Kidney (tissue), 14 donors: ENCODE data around the gene XPA. TPM values are rescaled to one million over a fixed set of nuclear protein-coding genes. Genes with fewer than 3 reads are reported as not detected.

Experiments used
- DNase-seq, 5 donors: peaks; one replicate each; pipeline ENCODE4 v3.0.0-alpha.2; 2013 to 2020
- FAIRE-seq: peaks from 2 replicates; lab custom pipeline; 2012; peaks lifted over from hg19 to GRCh38; lab: Jason Lieb, UNC
- H3K27ac ChIP-seq, 2 donors: one replicate each; pipeline ENCODE4 v1.7.0; 2013; ENCODE audit warnings: low read depth in 2 of 2, low read length in 2 of 2, inconsistent platforms in 1 of 2
- H3K27me3 ChIP-seq: one replicate; pipeline ENCODE4 v1.7.1; 2013; ENCODE audit warnings: low read length, inconsistent platforms; ENCODE audit not compliant: control insufficient read depth, insufficient read depth
- H3K36me3 ChIP-seq, 3 donors: one replicate each; pipeline versions ENCODE4 v1.7.0 to v1.7.1; 2013; ENCODE audit warnings: low read length in 3 of 3, control low read depth in 1 of 3, inconsistent platforms in 1 of 3; ENCODE audit not compliant: insufficient read depth in 3 of 3, control insufficient read depth in 2 of 3
- H3K4me1 ChIP-seq, 3 donors: one replicate each; pipeline versions ENCODE4 v1.7.0 to v1.7.1; 2013; ENCODE audit warnings: low read length in 3 of 3, inconsistent platforms in 1 of 3, low read depth in 1 of 3; ENCODE audit not compliant: control insufficient read depth in 2 of 3, insufficient read depth in 2 of 3
- H3K4me3 ChIP-seq, 3 donors: one replicate each; pipeline versions ENCODE4 v1.7.0 to v1.8.1; 2013; ENCODE audit warnings: low read length in 3 of 3, control low read depth in 1 of 3, inconsistent platforms in 1 of 3
- H3K9ac ChIP-seq, 3 donors: one replicate each; pipeline versions ENCODE4 v1.7.0 to v1.7.1; 2013; ENCODE audit warnings: low read length in 3 of 3, control low read depth in 1 of 3, inconsistent platforms in 1 of 3
- H3K9me3 ChIP-seq, 3 donors: one replicate each; pipeline versions ENCODE4 v1.7.0 to v1.7.1; 2013; ENCODE audit warnings: low read length in 3 of 3, control low read depth in 1 of 3, inconsistent platforms in 1 of 3; ENCODE audit not compliant: control insufficient read depth in 2 of 3, insufficient read depth in 1 of 3
- CTCF ChIP-seq: IDR thresholded peaks from 3 replicates; pipeline ENCODE4 v1.5.1; 2012; ENCODE audit warnings: mild to moderate bottlenecking, moderate library complexity, borderline replicate concordance; ENCODE audit not compliant: insufficient read depth; ENCODE audit errors: extremely low read depth
- intact Hi-C: fragments of 100-400 bp; cut with DNase I; formaldehyde crosslinking; loops from one replicate; pipeline ENCODE4 v1.11.1; 2022
- polyA plus RNA-seq: library from polyadenylated mRNA; stranded (reverse); fragments of 350-450 nt; fragmentation: Illumina TruSeq; extraction: RNeasy Lipid Tissue Mini Kit (QIAGEN cat#74804); gene quantifications from one replicate; pipeline ENCODE4 v1.2.3, GENCODE V29; 2014; ENCODE audit warnings: low read depth, low replicate concordance; ENCODE audit not compliant: insufficient read depth
- total RNA-seq: library from RNA; stranded (reverse); fragmentation: NEBNext Ultra II Directional; extraction: Animal tissue kit (Norgen Biotek cat#: 25700); gene quantifications from one replicate; pipeline ENCODE4 v1.2.1, GENCODE V29; 2021
- donor health status: control.
- donor health status: control.
- donor health status: control.
- donor health status: control.
- donor health status: control.
- donor health status: DM: yes; HTN: yes; CAD: no.
- donor health status: Normal renal cell carcinoma (clear cell type).

Gene XPA
- total and polyA plus RNA-seq, 2 donors from 2014 or later, result 17.7 to 26.3 TPM

GRCh38 chr9:97630591-97630990 is 66.5 kb downstream of the XPA start:
- H3K4me1 ChIP-seq, result peaks cover 0 to 9% (median 8%) of the 10 kb centered on the region in 3 donors

GRCh38 chr9:97629156-97629555 is 68.0 kb downstream of the XPA start:
- Histone ChIP-seq H3K36me3 (peaks cover 0 to 10% (median 0%) of the 10 kb centered on the region in 3 donors), H3K4me3 (no peak overlapping the region), H3K27ac (no peak overlapping the region), H3K4me1 (peaks cover 0 to 9% (median 8%) of the 10 kb centered on the region in 3 donors), H3K9ac (no peak overlapping the region), H3K9me3 (no peaks in the 10 kb centered on the region), H3K27me3 (no peaks in the 10 kb centered on the region)
- no peak for TF ChIP-seq CTCF
- intact Hi-C loops, result no loop called here
- FAIRE-seq, result no peak
- no peak for DNase-seq

More at GRCh38 chr9:97630591-97630990, 66.5 kb downstream of the XPA start:
- Histone ChIP-seq H3K36me3 (peaks cover 0 to 1% (median 0%) of the 10 kb centered on the region in 3 donors), H3K9ac (no peak overlapping the region), H3K9me3 (no peaks in the 10 kb centered on the region), H3K27me3 (no peaks in the 10 kb centered on the region), H3K27ac (no peak overlapping the region), H3K4me3 (no peak overlapping the region)
- DNase-seq, result no peak
- no peak for TF ChIP-seq CTCF
- intact Hi-C loops, result no loop called here
- no peak for FAIRE-seq

- H3K4me3 ChIP-seq, result no peak overlapping the region
- no peaks in the 10 kb centered on the region for H3K27me3 ChIP-seq
- no peak for TF ChIP-seq CTCF
- H3K4me1 ChIP-seq, result peaks cover 0 to 9% (median 8%) of the 10 kb centered on the region in 3 donors
- no peak overlapping the region for H3K9ac ChIP-seq
- no peak overlapping the region for H3K27ac ChIP-seq
- DNase-seq, result no peak
- intact Hi-C loops, result no loop called here
- no peaks in the 10 kb centered on the region for H3K9me3 ChIP-seq
- FAIRE-seq, result no peak
- H3K36me3 ChIP-seq, result peaks cover 0 to 14% (median 4%) of the 10 kb centered on the region in 3 donors
Measured at GRCh38 chr9:97628668-97629067, 68.5 kb downstream of the XPA start.

GRCh38 chr9:97627624-97628023 is 69.5 kb downstream of the XPA start:
- DNase-seq, result no peak
- Histone ChIP-seq H3K27ac (no peak overlapping the region), H3K4me1 (peaks cover 0 to 9% (median 8%) of the 10 kb centered on the region in 3 donors), H3K9ac (no peak overlapping the region), H3K9me3 (no peaks in the 10 kb centered on the region), H3K27me3 (no peaks in the 10 kb centered on the region), H3K36me3 (peaks cover 0 to 14% (median 4%) of the 10 kb centered on the region in 3 donors), H3K4me3 (no peak overlapping the region)
- no peak for TF ChIP-seq CTCF
- FAIRE-seq, result no peak
- intact Hi-C loops, result no loop called here
